SK-N-MC (cell line): Measurements from ENCODE around the gene DCDC2.
A peak's percentile ranks its signal among the peaks of the same experiment; 100 is the strongest.

ENCODE experiments used
- EZH2 ChIP-seq: fragments of 200-600 bp; sonication (generic); IDR thresholded peaks from one replicate; pipeline ENCODE4 v1.6.1; 2017; ENCODE audit warnings: antibody characterized with exemption
- POLR2AphosphoS5 ChIP-seq: IDR thresholded peaks from 2 replicates; pipeline ENCODE4 v1.6.1; 2012; ENCODE audit warnings: mild to moderate bottlenecking, low read depth, low read length, borderline replicate concordance

DNA sequence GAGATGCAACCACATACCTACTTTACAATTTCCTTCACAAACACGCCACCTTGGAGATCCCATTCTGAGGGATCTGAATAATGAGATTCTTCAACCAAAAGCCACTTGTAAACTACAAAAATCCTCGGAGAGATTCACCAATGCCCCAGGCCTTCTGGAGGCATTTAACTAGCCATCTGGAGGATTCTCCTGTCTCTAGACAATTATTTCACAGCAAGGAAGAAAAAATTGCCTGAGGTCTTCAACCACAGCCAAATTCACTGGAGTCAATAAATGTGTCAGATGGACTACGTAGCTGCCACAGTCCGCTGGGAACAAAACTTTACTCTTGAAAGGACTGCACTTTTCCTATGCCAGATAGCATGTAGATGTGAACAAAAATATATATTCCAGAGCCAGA is 19.0 kb upstream of the DCDC2 start:
- TF ChIP-seq EZH2, result no peak
- TF ChIP-seq POLR2AphosphoS5, result peak; percentile 88; the same call in 1 of the 2 replicates
